GF-D8 (cell line): ENCODE results near the gene ARRDC1.

ENCODE experiments used
- DNase-seq: peaks from one replicate; lab custom pipeline; 2025; lab: John Stamatoyannopoulos, UW

ARRDC1 gene

DNA sequence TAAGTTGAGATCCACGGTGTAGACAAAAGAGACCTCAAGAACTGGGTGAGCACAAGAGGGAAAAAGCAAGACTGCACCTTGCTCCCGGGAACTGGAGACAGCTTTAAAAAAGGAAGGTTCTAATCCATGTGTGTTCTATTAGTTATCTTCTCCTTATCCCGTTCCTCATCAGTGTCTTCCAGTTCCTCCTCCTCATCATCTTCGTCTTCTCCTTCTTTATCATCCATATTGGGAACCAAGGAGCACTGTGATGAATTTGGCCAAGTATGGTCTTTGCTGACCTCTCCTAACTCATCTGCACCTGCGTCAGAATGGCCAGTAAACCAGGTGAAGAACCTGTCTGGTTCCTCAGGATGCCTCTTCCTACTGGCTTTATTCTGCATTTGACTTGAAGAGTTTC, 35.4 kb downstream of the ARRDC1 start:
- no peak for DNase-seq

GRCh38 chr9:137642118-137642601, 36.7 kb downstream of the ARRDC1 start:
- DNase-seq, result no peak

GRCh38 chr9:137642892-137643291, 37.4 kb downstream of the ARRDC1 start:
- no peak for DNase-seq

DNA sequence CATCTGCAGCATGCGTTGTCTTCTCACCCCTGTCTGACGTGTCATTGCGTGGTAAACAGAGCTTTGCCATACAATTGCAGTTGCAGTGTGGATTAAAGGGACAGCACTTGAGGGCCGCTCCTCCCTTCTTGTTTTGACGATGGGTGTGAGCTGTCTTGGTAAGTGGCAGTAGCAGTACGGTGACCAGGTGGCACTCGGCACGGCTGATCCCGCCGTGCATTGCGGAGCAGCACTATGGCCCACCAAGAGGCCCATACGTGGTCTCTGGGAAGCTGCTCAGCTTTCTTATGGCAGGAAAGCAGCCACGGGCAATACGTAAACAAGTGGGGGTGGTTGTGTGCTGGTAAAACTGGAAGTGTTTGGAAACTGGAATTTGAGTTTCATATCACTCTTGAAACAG, 38.4 kb downstream of the ARRDC1 start:
- DNase-seq, result no peak

- no peak for DNase-seq
Measured at GRCh38 chr9:137645211-137645610, 39.7 kb downstream of the ARRDC1 start.

- no peak for DNase-seq
Measured at GRCh38 chr9:137646341-137646740, 40.9 kb downstream of the ARRDC1 start.

DNA sequence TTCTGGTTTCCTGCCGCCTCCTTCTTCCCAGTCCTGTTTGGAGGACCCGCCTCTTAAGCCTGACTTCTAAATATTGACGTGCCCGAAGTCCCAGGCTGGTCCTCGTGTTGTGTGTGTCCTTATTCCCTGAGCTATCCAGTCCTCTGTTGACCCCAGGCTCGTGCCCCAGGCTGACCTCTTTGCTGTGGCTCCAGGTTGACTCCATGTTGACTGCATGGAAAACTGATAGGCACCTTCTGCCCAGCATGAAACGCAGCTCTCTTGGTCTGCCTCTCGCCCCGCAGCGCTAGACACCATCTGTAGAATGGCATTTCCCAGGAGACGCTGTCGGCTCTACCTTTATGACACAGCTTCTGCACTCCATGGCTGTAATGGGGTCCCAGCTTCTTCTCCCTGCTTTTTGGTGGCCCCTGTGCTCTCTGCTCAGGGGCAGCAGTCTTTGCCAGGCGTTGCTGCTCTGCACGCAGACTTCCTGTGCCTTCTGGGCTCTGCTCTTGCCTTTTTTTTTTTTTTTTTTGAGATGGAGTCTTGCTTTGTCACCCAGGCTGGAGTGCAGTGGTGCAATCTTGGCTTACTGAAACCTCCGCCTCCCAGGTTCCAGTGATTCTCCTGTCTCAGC, 41.7 kb downstream of the ARRDC1 start:
- no peak for DNase-seq

DNA sequence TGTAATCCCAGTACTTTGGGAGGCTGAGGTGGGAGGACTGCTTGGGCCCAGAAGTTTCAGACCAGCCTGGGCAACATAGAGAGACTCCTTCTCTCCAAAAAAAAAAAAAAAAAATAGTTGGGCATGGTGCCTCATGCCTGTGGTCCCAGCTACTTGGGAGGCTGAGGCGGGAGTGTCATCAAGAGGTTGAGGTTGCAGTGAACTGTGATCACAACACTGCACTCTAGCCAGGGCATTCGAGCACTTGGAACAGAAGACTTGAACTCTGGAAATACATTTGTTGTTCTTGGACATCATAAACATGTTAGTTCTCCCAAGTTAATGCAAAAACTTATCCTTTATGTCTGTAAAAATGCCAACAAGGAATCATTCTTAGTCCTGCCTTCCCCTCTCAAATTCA, 42.9 kb downstream of the ARRDC1 start:
- DNase-seq, result no peak

DNA sequence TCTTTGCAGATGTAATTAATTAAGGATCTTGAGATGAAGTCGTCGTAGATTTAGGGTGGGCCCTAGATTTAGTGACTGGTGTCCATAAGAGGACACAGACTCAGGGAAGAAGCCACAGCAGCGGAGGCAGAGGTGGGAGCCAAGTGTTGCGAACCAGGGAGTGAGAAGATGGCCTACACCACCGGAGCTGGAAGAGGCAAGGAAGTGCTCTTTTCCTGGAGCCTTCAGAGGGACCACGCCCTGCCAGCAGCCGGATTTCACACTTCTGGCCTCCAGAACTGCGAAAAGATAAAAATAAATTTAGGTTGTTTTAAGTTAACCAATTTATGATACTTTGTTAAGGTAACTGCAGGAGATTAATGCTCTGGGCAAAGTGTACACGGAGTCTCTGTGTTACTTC, 44.1 kb downstream of the ARRDC1 start:
- DNase-seq, result no peak

DNA sequence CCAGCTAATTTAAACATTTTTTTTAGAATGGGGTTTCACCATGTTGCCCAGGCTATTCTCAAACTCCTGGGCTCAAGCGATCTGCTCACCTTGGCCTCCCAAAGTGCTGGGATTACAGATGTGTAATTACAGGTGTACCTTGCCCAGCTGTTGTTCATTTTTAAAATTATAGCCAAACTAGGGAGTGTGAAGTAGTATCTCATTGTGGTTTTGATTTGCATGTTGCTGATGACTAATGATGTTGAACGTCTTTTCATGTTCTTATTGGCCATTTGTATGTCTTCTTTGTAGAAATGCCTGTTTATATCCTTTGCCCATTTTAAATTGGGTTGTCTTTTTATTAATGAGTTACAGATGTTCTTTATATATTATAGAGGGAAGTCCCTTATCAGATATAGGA, 44.8 kb downstream of the ARRDC1 start:
- DNase-seq, result no peak

DNA sequence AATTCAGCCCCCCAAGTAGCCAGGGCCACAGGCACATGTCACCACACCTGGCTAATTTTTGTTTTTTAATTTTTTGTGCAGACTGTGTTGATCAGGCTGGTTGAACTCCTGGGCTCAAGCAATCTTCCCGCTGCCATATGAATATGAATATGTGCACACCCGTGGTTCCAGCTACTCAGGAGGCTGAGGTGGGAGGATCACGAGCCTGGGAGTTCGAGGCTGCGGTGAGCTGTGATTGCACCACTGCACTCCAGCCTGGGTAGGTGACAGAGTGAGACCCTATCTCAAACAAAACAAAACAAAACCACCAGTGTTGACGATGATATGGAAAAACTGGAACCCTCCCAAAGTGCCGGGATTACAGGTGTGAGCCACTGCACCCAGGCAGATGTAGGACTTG, 45.3 kb downstream of the ARRDC1 start:
- DNase-seq, result no peak

- no peak for DNase-seq
Measured at GRCh38 chr9:137656416-137656815, 50.9 kb downstream of the ARRDC1 start.

GRCh38 chr9:137657606-137658005, 52.1 kb downstream of the ARRDC1 start:
- no peak for DNase-seq

DNA sequence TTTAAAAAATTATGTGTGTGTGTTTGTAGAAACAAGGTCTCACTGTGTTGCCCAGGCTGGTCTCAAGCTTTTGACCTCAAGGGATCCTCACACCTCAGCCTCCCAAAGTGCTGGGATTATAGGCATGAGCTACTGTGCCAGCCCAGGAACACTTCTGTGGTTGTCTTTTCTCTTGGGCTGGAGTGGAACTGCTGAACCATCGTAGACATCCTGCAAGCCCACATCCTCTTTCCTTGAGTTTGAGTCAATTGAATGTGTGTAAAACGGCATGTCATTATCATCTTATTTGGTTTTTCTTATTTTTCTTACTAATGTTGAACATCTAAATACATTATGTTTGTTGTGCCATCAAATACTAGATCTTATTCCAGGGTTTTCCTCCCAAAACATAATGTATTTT, 53.3 kb downstream of the ARRDC1 start:
- DNase-seq, result no peak

GRCh38 chr9:137660144-137660543, 54.7 kb downstream of the ARRDC1 start:
- DNase-seq, result no peak

- DNase-seq, result no peak
Measured at GRCh38 chr9:137663584-137663983, 58.1 kb downstream of the ARRDC1 start.

DNA sequence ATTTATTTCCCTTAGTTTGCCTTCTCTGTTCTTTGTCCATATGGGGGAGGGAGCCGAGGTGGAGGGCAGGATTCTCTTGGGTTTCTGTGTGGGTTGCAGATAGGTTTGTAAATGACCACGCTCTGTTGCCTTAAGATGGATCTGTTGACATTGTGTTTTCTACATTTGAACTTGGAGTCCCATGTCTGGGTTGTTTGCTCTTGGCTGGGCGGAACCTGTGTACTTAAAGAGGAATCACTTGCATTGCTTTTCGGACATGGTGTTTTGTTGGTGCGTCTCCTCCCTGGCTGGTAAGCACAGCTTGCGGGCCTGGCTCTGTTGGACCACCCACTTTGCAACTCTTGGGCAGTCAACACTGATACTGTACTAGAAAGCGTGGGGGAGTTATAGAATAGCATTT, 59.2 kb downstream of the ARRDC1 start:
- DNase-seq, result no peak
